ENCODE results near the gene NUDT7. TPM values are rescaled to one million over a fixed set of nuclear protein-coding genes. Genes with fewer than 3 reads are reported as not detected.

Gene NUDT7
- total RNA-seq, 1 experiment from 2014 or later: 1.2 TPM

GRCh38 chr16:77784441-77785372 lies 62.4 kb downstream of the NUDT7 start:
- no TSS peak for BruUV-seq (replicated peaks)
- H3K36me3 ChIP-seq (ENCODE audit: insufficient read depth, low read length, poor library complexity, severe bottlenecking): no peaks in the 10 kb centered on the region
- no peak overlapping the region for H3K4me3 ChIP-seq (ENCODE audit: low read depth, low read length, poor library complexity, severe bottlenecking)
- intact Hi-C loops (cut with micrococcal nuclease; ENCODE audit: unreplicated experiment): no loop called here
- CTCF ChIA-PET: interaction anchor here (0.5 kb wide), 1 partner anchor 48 kb away, joined by 4 read pairs; no protein-coding TSS in a partner anchor
- no peaks in the 10 kb centered on the region for H3K9me3 ChIP-seq (ENCODE audit: low read depth, low read length, poor library complexity, severe bottlenecking)
- POLR2A ChIA-PET (ENCODE audit: low non-redundant PET): no interaction called here
- no peak for DNase-seq (ENCODE audit: low spot score)
- H3K27ac ChIP-seq (ENCODE audit: low read depth, low read length, poor library complexity, severe bottlenecking): no peak overlapping the region
- H3K4me1 ChIP-seq (ENCODE audit: insufficient read depth, low read length, poor library complexity, severe bottlenecking): no peaks in the 10 kb centered on the region
- TF ChIP-seq EZH2 (IDR thresholded peaks at IDR 0.05; ENCODE audit: borderline replicate concordance, low read depth, low read length, poor library complexity, severe bottlenecking): no peak
- TF ChIP-seq CTCF (conservative IDR thresholded peaks at IDR 0.05; ENCODE audit: low read depth, low read length): 0 out of 2 replicates have a peak, but pooled peaks have one; percentile 19
- peaks cover 35% of the 10 kb centered on the region for H3K27me3 ChIP-seq (replicated peaks; ENCODE audit: insufficient read depth, low read depth, low read length, poor library complexity)

- Histone ChIP-seq H3K27me3 (replicated peaks; ENCODE audit: insufficient read depth, low read depth, low read length, poor library complexity) (peaks cover 42% of the 10 kb centered on the region), H3K27ac (ENCODE audit: low read depth, low read length, poor library complexity, severe bottlenecking) (no peak overlapping the region), H3K4me1 (ENCODE audit: insufficient read depth, low read length, poor library complexity, severe bottlenecking) (no peaks in the 10 kb centered on the region), H3K4me3 (ENCODE audit: low read depth, low read length, poor library complexity, severe bottlenecking) (no peak overlapping the region), H3K36me3 (ENCODE audit: insufficient read depth, low read length, poor library complexity, severe bottlenecking) (no peaks in the 10 kb centered on the region), H3K9me3 (ENCODE audit: low read depth, low read length, poor library complexity, severe bottlenecking) (no peaks in the 10 kb centered on the region)
- DNase-seq (ENCODE audit: low spot score): no peak
- POLR2A ChIA-PET (ENCODE audit: low non-redundant PET): no interaction called here
- intact Hi-C loops (cut with micrococcal nuclease; ENCODE audit: unreplicated experiment): no loop called here
- CTCF ChIA-PET: interaction anchor here (0.5 kb wide), 1 partner anchor 49 kb away, joined by 4 read pairs; no protein-coding TSS in a partner anchor
- no TSS peak for BruUV-seq (replicated peaks)
- TF ChIP-seq CTCF (conservative IDR thresholded peaks at IDR 0.05; ENCODE audit: low read depth, low read length): no peak
- TF ChIP-seq EZH2 (IDR thresholded peaks at IDR 0.05; ENCODE audit: borderline replicate concordance, low read depth, low read length, poor library complexity, severe bottlenecking): no peak
Measured at GRCh38 chr16:77785373-77785764, 63.1 kb downstream of the NUDT7 start.

GRCh38 chr16:77786186-77786847 lies 64.0 kb downstream of the NUDT7 start:
- Histone ChIP-seq H3K27me3 (replicated peaks; ENCODE audit: insufficient read depth, low read depth, low read length, poor library complexity) (peaks cover 51% of the 10 kb centered on the region), H3K4me1 (ENCODE audit: insufficient read depth, low read length, poor library complexity, severe bottlenecking) (no peaks in the 10 kb centered on the region), H3K27ac (ENCODE audit: low read depth, low read length, poor library complexity, severe bottlenecking) (no peak overlapping the region), H3K9me3 (ENCODE audit: low read depth, low read length, poor library complexity, severe bottlenecking) (no peaks in the 10 kb centered on the region), H3K4me3 (ENCODE audit: low read depth, low read length, poor library complexity, severe bottlenecking) (no peak overlapping the region), H3K36me3 (ENCODE audit: insufficient read depth, low read length, poor library complexity, severe bottlenecking) (no peaks in the 10 kb centered on the region)
- TF ChIP-seq CTCF (conservative IDR thresholded peaks at IDR 0.05; ENCODE audit: low read depth, low read length) (no peak), EZH2 (IDR thresholded peaks at IDR 0.05; ENCODE audit: borderline replicate concordance, low read depth, low read length, poor library complexity, severe bottlenecking) (no peak)
- ChIA-PET CTCF (interaction anchor here (0.6 kb wide), 1 partner anchor 11 kb away, joined by 3 read pairs; no protein-coding TSS in a partner anchor), POLR2A (ENCODE audit: low non-redundant PET) (no interaction called here)
- intact Hi-C loops (cut with micrococcal nuclease; ENCODE audit: unreplicated experiment): no loop called here
- DNase-seq (ENCODE audit: low spot score): no peak
- no TSS peak for BruUV-seq (replicated peaks)

Data from A673 (cell line).